H1 (cell line): ENCODE measurements around the gene MYMX. TPM values are rescaled to one million over a fixed set of nuclear protein-coding genes. Genes with fewer than 3 reads are reported as not detected.

Experiments used
- EGR1 ChIP-seq: IDR thresholded peaks from 2 replicates; pipeline ENCODE4 v1.6.1; 2011; ENCODE audit warnings: low read depth, low read length, borderline replicate concordance
- GTF2F1 ChIP-seq: IDR thresholded peaks from 2 replicates; pipeline ENCODE4 v1.6.1; 2012; ENCODE audit warnings: low read depth, low read length, improper control_type of control experiment, borderline replicate concordance
- RAD21 ChIP-seq, 2 experiments: IDR thresholded peaks in 1 of 2; conservative IDR thresholded peaks in 1 of 2; 2 replicates each; pipeline ENCODE4 v1.6.1; 2011; ENCODE audit warnings: low read depth in 2 of 2, low read length in 2 of 2, improper control_type of control experiment in 1 of 2, inconsistent platforms in 1 of 2, mild to moderate bottlenecking in 1 of 2, moderate library complexity in 1 of 2
- RFX5 ChIP-seq: IDR thresholded peaks from 2 replicates; pipeline ENCODE4 v1.6.1; 2011; ENCODE audit warnings: low read depth, low read length, improper control_type of control experiment, borderline replicate concordance
- SIRT6 ChIP-seq: IDR thresholded peaks from one replicate; pipeline ENCODE4 v1.7.1; 2012; ENCODE audit warnings: low read length, inconsistent platforms
- TAF7 ChIP-seq: optimal IDR thresholded peaks from 2 replicates; pipeline ENCODE3; 2011; ENCODE audit warnings: low read depth, mild to moderate bottlenecking, inconsistent platforms, low read length, moderate library complexity, borderline replicate concordance
- polyA plus RNA-seq, 7 experiments: library from polyadenylated mRNA; depleted of rRNA in 3 of 7; stranded (reverse) in 5 of 7; unstranded in 2 of 7; fragments of >200 nt in 5 of 7; fragments of 200-250 nt in 2 of 7; gene quantifications; 1 replicate in 5 of 7; 2 replicates in 1 of 7; 4 replicates in 1 of 7; pipeline versions ENCODE4 v1.2.1 to v1.2.3, GENCODE V29; 2011 to 2013; ENCODE audit warnings: missing spikeins in 2 of 7, mixed read lengths in 2 of 7
- total RNA-seq: library from RNA; stranded (reverse); fragmentation: NEBNext Ultra II Directional; extraction: Animal tissue kit (Norgen Biotek cat#: 25700); gene quantifications from 2 replicates; pipeline ENCODE4 v1.2.1, GENCODE V29; 2021
- TF ChIP-seq, protein P1 (sequence below): fragments of 300-600 bp; sonication (generic); IDR thresholded peaks from 2 replicates; pipeline ENCODE4 v1.7.1; 2012; ENCODE audit warnings: low read length, moderate library complexity, mild to moderate bottlenecking, inconsistent platforms; ENCODE audit not compliant: insufficient replicate concordance
- TF ChIP-seq, protein P2 (sequence below): IDR thresholded peaks from 2 replicates; pipeline ENCODE4 v1.6.1; 2012; ENCODE audit warnings: low read length, inconsistent platforms

The MYMX gene
- total and polyA plus RNA-seq, 2 of the 8 experiments (the other 6 are each of a cell fraction or from before 2014, with no cell fraction given), result 4.7 to 6.9 TPM

DNA sequence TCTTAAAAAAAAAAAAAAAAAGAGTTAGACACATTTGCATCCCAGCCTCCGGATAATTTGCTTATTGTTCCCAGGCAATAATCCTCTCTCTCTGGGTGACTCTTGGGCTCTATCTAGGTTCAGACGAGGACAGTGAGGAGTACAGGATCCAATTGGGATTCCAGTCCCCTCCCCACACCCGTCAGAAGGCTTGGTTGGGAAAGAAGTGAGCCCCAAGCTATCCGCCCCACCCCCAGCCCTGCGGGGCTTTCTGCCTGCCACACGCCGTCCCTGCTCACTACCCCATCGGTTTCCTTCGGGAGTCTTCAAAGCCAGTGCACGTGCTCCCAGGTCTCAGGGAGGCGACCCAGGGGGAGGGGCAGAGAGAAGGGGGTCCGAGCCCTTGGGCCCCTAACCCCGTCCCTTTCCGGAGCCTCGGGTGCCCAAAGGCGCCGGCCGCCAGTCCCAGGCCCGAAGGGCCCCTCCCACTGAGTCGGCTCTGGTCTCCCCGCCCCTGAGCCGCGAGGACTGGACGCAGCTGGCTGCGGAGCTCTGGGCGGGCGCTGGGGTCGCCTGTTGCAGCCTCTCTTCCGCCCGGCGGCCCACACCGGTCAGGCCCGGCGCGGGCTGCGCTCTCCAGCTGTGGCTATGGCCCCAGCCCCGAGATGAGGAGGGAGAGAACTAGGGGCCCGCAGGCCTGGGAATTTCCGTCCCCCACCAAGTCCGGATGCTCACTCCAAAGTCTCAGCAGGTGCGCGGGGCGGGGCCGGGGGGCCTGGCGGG lies 2.5 kb downstream of the MYMX start (continued):
- TF ChIP-seq, protein P1, sequence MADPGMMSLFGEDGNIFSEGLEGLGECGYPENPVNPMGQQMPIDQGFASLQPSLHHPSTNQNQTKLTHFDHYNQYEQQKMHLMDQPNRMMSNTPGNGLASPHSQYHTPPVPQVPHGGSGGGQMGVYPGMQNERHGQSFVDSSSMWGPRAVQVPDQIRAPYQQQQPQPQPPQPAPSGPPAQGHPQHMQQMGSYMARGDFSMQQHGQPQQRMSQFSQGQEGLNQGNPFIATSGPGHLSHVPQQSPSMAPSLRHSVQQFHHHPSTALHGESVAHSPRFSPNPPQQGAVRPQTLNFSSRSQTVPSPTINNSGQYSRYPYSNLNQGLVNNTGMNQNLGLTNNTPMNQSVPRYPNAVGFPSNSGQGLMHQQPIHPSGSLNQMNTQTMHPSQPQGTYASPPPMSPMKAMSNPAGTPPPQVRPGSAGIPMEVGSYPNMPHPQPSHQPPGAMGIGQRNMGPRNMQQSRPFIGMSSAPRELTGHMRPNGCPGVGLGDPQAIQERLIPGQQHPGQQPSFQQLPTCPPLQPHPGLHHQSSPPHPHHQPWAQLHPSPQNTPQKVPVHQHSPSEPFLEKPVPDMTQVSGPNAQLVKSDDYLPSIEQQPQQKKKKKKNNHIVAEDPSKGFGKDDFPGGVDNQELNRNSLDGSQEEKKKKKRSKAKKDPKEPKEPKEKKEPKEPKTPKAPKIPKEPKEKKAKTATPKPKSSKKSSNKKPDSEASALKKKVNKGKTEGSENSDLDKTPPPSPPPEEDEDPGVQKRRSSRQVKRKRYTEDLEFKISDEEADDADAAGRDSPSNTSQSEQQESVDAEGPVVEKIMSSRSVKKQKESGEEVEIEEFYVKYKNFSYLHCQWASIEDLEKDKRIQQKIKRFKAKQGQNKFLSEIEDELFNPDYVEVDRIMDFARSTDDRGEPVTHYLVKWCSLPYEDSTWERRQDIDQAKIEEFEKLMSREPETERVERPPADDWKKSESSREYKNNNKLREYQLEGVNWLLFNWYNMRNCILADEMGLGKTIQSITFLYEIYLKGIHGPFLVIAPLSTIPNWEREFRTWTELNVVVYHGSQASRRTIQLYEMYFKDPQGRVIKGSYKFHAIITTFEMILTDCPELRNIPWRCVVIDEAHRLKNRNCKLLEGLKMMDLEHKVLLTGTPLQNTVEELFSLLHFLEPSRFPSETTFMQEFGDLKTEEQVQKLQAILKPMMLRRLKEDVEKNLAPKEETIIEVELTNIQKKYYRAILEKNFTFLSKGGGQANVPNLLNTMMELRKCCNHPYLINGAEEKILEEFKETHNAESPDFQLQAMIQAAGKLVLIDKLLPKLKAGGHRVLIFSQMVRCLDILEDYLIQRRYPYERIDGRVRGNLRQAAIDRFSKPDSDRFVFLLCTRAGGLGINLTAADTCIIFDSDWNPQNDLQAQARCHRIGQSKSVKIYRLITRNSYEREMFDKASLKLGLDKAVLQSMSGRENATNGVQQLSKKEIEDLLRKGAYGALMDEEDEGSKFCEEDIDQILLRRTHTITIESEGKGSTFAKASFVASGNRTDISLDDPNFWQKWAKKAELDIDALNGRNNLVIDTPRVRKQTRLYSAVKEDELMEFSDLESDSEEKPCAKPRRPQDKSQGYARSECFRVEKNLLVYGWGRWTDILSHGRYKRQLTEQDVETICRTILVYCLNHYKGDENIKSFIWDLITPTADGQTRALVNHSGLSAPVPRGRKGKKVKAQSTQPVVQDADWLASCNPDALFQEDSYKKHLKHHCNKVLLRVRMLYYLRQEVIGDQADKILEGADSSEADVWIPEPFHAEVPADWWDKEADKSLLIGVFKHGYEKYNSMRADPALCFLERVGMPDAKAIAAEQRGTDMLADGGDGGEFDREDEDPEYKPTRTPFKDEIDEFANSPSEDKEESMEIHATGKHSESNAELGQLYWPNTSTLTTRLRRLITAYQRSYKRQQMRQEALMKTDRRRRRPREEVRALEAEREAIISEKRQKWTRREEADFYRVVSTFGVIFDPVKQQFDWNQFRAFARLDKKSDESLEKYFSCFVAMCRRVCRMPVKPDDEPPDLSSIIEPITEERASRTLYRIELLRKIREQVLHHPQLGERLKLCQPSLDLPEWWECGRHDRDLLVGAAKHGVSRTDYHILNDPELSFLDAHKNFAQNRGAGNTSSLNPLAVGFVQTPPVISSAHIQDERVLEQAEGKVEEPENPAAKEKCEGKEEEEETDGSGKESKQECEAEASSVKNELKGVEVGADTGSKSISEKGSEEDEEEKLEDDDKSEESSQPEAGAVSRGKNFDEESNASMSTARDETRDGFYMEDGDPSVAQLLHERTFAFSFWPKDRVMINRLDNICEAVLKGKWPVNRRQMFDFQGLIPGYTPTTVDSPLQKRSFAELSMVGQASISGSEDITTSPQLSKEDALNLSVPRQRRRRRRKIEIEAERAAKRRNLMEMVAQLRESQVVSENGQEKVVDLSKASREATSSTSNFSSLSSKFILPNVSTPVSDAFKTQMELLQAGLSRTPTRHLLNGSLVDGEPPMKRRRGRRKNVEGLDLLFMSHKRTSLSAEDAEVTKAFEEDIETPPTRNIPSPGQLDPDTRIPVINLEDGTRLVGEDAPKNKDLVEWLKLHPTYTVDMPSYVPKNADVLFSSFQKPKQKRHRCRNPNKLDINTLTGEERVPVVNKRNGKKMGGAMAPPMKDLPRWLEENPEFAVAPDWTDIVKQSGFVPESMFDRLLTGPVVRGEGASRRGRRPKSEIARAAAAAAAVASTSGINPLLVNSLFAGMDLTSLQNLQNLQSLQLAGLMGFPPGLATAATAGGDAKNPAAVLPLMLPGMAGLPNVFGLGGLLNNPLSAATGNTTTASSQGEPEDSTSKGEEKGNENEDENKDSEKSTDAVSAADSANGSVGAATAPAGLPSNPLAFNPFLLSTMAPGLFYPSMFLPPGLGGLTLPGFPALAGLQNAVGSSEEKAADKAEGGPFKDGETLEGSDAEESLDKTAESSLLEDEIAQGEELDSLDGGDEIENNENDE, result no peak
- peak in 1 of 2 experiments; percentile 19; a peak in 1 of 4 replicates for TF ChIP-seq RAD21 (IDR thresholded peaks at IDR 0.05 in 1 of 2, conservative IDR thresholded peaks at IDR 0.05 in 1 of 2; ENCODE audit: low read depth in 2 of 2, low read length in 2 of 2)
- TF ChIP-seq EGR1, result 0 out of 2 replicates have a peak, but pooled peaks have one; percentile 21
- no peak for TF ChIP-seq GTF2F1
- TF ChIP-seq RFX5, result no peak
- no peak for TF ChIP-seq SIRT6
- TF ChIP-seq TAF7, result peak; percentile 87
- TF ChIP-seq, protein P2, sequence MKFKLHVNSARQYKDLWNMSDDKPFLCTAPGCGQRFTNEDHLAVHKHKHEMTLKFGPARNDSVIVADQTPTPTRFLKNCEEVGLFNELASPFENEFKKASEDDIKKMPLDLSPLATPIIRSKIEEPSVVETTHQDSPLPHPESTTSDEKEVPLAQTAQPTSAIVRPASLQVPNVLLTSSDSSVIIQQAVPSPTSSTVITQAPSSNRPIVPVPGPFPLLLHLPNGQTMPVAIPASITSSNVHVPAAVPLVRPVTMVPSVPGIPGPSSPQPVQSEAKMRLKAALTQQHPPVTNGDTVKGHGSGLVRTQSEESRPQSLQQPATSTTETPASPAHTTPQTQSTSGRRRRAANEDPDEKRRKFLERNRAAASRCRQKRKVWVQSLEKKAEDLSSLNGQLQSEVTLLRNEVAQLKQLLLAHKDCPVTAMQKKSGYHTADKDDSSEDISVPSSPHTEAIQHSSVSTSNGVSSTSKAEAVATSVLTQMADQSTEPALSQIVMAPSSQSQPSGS, result no peak
